Body of pancreas (tissue), 4 donors: ENCODE measurements around the gene NR1I2. TPM values are rescaled to one million over a fixed set of nuclear protein-coding genes. Genes with fewer than 3 reads are reported as not detected.

Experiments used
- ATAC-seq: fragments of 150-250 bp; one replicate; pipeline ENCODE4 v1.9.1; 2016
- DNase-seq, 4 donors: peaks; one replicate each; pipeline ENCODE4 v3.0.0-alpha.2; 2019
- H3K27ac ChIP-seq, 4 donors: fragments of 200-600 bp; sonication (generic); 1 replicate in 3 of 4; 2 replicates in 1 of 4; pipeline versions ENCODE4 v1.5.1 to v1.6.1; 2016 to 2019; ENCODE audit warnings: mild to moderate bottlenecking in 1 of 4, mixed read lengths in 1 of 4, moderate library complexity in 1 of 4
- H3K27me3 ChIP-seq, 2 donors: fragments of 200-600 bp; sonication (generic); one replicate each; pipeline ENCODE4 v1.6.0; 2016; ENCODE audit warnings: mild to moderate bottlenecking in 1 of 2
- H3K36me3 ChIP-seq, 2 donors: fragments of 200-600 bp; sonication (generic); replicated peaks in 1 of 2; 2 replicates each; pipeline ENCODE4 v1.5.1; 2016; ENCODE audit warnings: low read depth in 2 of 2; ENCODE audit not compliant: insufficient read depth in 1 of 2
- H3K4me1 ChIP-seq: fragments of 200-600 bp; sonication (generic); one replicate; pipeline ENCODE4 v1.6.0; 2016
- H3K4me3 ChIP-seq, 2 donors: fragments of 200-600 bp; sonication (generic); 1 replicate in 1 of 2; 2 replicates in 1 of 2; pipeline ENCODE4 v1.5.1; 2016 to 2019
- H3K9me3 ChIP-seq, 3 donors: fragments of 200-600 bp; sonication (generic); 1 replicate in 2 of 3; 2 replicates in 1 of 3; pipeline ENCODE4 v1.5.1; 2016
- CTCF ChIP-seq, 7 experiments: fragments of 450-650 bp in 4 of 7; fragments of 200-600 bp in 3 of 7; sonication (generic) in 3 of 7; IDR thresholded peaks; one replicate each; pipeline ENCODE4 v1.5.1; 2016 to 2019; ENCODE audit warnings: antibody characterized with exemption in 7 of 7
- POLR2A ChIP-seq, 3 donors: fragments of 450-650 bp; IDR thresholded peaks; one replicate each; pipeline ENCODE4 v1.6.1; 2016; ENCODE audit warnings: antibody characterized with exemption in 3 of 3, mild to moderate bottlenecking in 2 of 3
- WGBS, 2 donors: methylation state at CpG; one replicate each; pipeline ENCODE4 v1.1.5; 2017; 5-methylcytosine and 5-hydroxymethylcytosine counted together
- intact Hi-C: fragments of 100-400 bp; cut with DNase I; formaldehyde crosslinking; loops from one replicate; pipeline ENCODE4 v1.15.1; 2023
- total RNA-seq, 2 donors: library from RNA; depleted of rRNA; stranded (reverse); fragments of >200 nt; gene quantifications; one replicate each; pipeline ENCODE4 v1.1.0, GENCODE V29; 2016

Gene NR1I2
- total RNA-seq, 2 donors from 2014 or later = 5.4 TPM; not detected in 1

DNA sequence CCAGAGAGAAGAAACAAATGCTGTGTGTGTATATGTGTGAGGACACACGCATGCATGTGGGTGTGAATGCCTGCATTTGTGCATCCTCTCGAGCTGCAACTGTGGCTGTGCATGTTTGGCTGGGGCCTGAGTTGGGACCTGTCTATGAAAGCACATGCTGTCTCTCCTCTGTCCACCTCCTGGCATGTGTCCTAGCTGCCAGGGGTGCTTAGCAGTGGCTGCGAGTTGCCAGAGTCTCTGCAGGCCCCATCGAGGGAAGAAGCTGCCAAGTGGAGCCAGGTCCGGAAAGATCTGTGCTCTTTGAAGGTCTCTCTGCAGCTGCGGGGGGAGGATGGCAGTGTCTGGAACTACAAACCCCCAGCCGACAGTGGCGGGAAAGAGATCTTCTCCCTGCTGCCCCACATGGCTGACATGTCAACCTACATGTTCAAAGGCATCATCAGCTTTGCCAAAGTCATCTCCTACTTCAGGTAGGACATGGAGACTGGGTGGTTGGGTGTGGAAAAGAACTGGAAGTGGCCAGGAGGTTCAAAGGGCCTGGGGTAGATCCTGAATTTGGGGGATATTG, 30.7 kb downstream of the NR1I2 start:
- 79 to 81% methylated on average over 4 to 8 of the region's 8 CpGs for WGBS, 2 donors
- no peaks in the 10 kb centered on the region for H3K9me3 ChIP-seq
- no peaks in the 10 kb centered on the region for H3K36me3 ChIP-seq
- no peak overlapping the region for H3K27ac ChIP-seq
- TF ChIP-seq POLR2A (IDR thresholded peaks at IDR 0.05) (no peak), CTCF (IDR thresholded peaks at IDR 0.05) (no peak)
- intact Hi-C loops = no loop called here
- H3K4me1 ChIP-seq = peaks cover 10% of the 10 kb centered on the region
- H3K27me3 ChIP-seq = no peaks in the 10 kb centered on the region
- no peak for DNase-seq
- no peak for ATAC-seq
- H3K4me3 ChIP-seq = no peak overlapping the region

GRCh38 chr3:119815716-119816115, 33.8 kb downstream of the NR1I2 start:
- H3K9me3 ChIP-seq = no peaks in the 10 kb centered on the region
- intact Hi-C loops = no loop called here
- no peak overlapping the region for H3K27ac ChIP-seq
- H3K4me1 ChIP-seq = no peaks in the 10 kb centered on the region
- 81 to 83% methylated on average over 6 to 8 of the region's 8 CpGs for WGBS, 2 donors
- ATAC-seq (no peak), DNase-seq (no peak)
- no peaks in the 10 kb centered on the region for H3K36me3 ChIP-seq
- H3K27me3 ChIP-seq = no peaks in the 10 kb centered on the region
- no peak overlapping the region for H3K4me3 ChIP-seq
- TF ChIP-seq POLR2A (IDR thresholded peaks at IDR 0.05) (no peak), CTCF (IDR thresholded peaks at IDR 0.05) (no peak)

GRCh38 chr3:119817071-119817470, 35.2 kb downstream of the NR1I2 start:
- no peak for DNase-seq
- Histone ChIP-seq H3K4me1 (no peaks in the 10 kb centered on the region), H3K27ac (no peak overlapping the region), H3K4me3 (no peak overlapping the region), H3K36me3 (no peaks in the 10 kb centered on the region), H3K9me3 (no peaks in the 10 kb centered on the region), H3K27me3 (no peaks in the 10 kb centered on the region)
- intact Hi-C loops = no loop called here
- TF ChIP-seq CTCF (IDR thresholded peaks at IDR 0.05) (no peak), POLR2A (IDR thresholded peaks at IDR 0.05) (no peak)
- 76 to 88% methylated on average over 4 to 12 of the region's 12 CpGs for WGBS, 2 donors
- ATAC-seq = no peak

DNA sequence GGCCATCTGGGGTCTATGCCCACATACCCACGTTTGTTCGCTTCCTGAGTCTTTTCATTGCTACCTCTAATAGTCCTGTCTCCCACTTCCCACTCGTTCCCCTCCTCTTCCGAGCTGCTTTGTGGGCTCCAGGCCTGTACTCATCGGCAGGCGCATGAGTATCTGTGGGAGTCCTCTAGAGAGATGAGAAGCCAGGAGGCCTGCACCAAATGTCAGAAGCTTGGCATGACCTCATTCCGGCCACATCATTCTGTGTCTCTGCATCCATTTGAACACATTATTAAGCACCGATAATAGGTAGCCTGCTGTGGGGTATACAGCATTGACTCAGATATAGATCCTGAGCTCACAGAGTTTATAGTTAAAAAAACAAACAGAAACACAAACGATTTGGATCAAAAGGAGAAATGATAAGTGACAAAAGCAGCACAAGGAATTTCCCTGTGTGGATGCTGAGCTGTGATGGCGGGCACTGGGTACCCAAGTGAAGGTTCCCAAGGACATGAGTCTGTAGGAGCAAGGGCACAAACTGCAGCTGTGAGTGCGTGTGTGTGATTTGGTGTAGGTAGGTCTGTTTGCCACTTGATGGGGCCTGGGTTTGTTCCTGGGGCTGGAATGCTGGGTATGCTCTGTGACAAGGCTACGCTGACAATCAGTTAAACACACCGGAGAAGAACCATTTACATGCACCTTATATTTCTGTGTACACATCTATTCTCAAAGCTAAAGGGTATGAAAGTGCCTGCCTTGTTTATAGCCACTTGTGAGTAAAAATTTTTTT, 35.9 kb downstream of the NR1I2 start:
- DNase-seq (no peak), ATAC-seq (no peak)
- Histone ChIP-seq H3K4me3 (no peak overlapping the region), H3K27me3 (no peaks in the 10 kb centered on the region), H3K4me1 (no peaks in the 10 kb centered on the region), H3K36me3 (no peaks in the 10 kb centered on the region), H3K9me3 (no peaks in the 10 kb centered on the region), H3K27ac (no peak overlapping the region)
- TF ChIP-seq POLR2A (IDR thresholded peaks at IDR 0.05) (no peak), CTCF (IDR thresholded peaks at IDR 0.05) (no peak)
- 64 to 73% methylated on average over 13 of the region's 13 CpGs for WGBS, 2 donors
- intact Hi-C loops = no loop called here

- H3K4me3 ChIP-seq = no peak overlapping the region
- no peaks in the 10 kb centered on the region for H3K27me3 ChIP-seq
- DNase-seq (no peak), ATAC-seq (no peak)
- 87 to 94% methylated on average over 2 of the region's 2 CpGs for WGBS, 2 donors
- intact Hi-C loops = no loop called here
- no peaks in the 10 kb centered on the region for H3K9me3 ChIP-seq
- H3K4me1 ChIP-seq = no peaks in the 10 kb centered on the region
- TF ChIP-seq CTCF (IDR thresholded peaks at IDR 0.05) (no peak), POLR2A (IDR thresholded peaks at IDR 0.05) (no peak)
- no peaks in the 10 kb centered on the region for H3K36me3 ChIP-seq
- no peak overlapping the region for H3K27ac ChIP-seq
These were observed 37.0 kb downstream of the NR1I2 start for GRCh38 chr3:119818937-119819336.
